ENCODE measurements around the gene TNFRSF13B.

Gene TNFRSF13B

GRCh38 chr17:16913463-16913862, 58.5 kb downstream of the TNFRSF13B start:
- Histone ChIP-seq H2AFZ (ENCODE audit: insufficient read depth, low read length, poor library complexity) (no peak overlapping the region), H3K18ac (ENCODE audit: low read length) (no peak overlapping the region), H4K8ac (ENCODE audit: low read depth, low read length) (no peak overlapping the region), H3K27me3 (ENCODE audit: insufficient read depth, low read length) (no peaks in the 10 kb centered on the region), H3K36me3 (ENCODE audit: control insufficient read depth in 1 of 2, insufficient read depth in 2 of 2, low read length in 2 of 2) (no peaks in the 10 kb centered on the region), H3K79me1 (ENCODE audit: low read length) (peaks cover 7% of the 10 kb centered on the region), H3K4ac (ENCODE audit: low read depth, low read length) (no peak overlapping the region), H2BK12ac (ENCODE audit: low read length) (no peak overlapping the region), H4K91ac (ENCODE audit: low read depth, low read length) (peak overlapping the region; percentile 33), H2BK5ac (ENCODE audit: low read depth, low read length, poor library complexity) (no peak overlapping the region), H2AK5ac (ENCODE audit: low read length) (no peak overlapping the region), H2BK120ac (ENCODE audit: insufficient read depth, low read length, poor library complexity) (peak overlapping the region; percentile 46), H3K4me2 (ENCODE audit: low read length) (no peak overlapping the region), H4K12ac (ENCODE audit: low read depth, low read length) (no peak overlapping the region), H3K79me2 (ENCODE audit: control insufficient read depth, insufficient read depth, low read length, poor library complexity) (no peaks in the 10 kb centered on the region), H3K4me3 (ENCODE audit: low read depth, low read length) (no peak overlapping the region), H3K27ac (ENCODE audit: low read depth, low read length) (no peak overlapping the region), H3K4me1 (ENCODE audit: control insufficient read depth in 1 of 2, insufficient read depth in 2 of 2, low read length in 2 of 2) (peaks cover 2 to 10% of the 10 kb centered on the region in 2 experiments), H3K9ac (ENCODE audit: low read length) (no peak overlapping the region), H3K9me3 (ENCODE audit: insufficient read depth, low read depth, low read length) (no peaks in the 10 kb centered on the region), H3K23ac (ENCODE audit: low read length) (no peak overlapping the region), H3K14ac (ENCODE audit: low read length) (no peak overlapping the region)
- no peak for DNase-seq
- WGBS (ENCODE audit: extremely low coverage, insufficient coverage, insufficient read length) = no CpG with 5 or more reads among the region's 2 CpGs

GRCh38 chr17:16912021-16912962, 59.6 kb downstream of the TNFRSF13B start:
- H3K18ac ChIP-seq (ENCODE audit: low read length) = no peak overlapping the region
- no peaks in the 10 kb centered on the region for H3K9me3 ChIP-seq (ENCODE audit: insufficient read depth, low read depth, low read length)
- no peak overlapping the region for H3K4ac ChIP-seq (ENCODE audit: low read depth, low read length)
- H3K79me1 ChIP-seq (ENCODE audit: low read length) = peaks cover 7% of the 10 kb centered on the region
- H3K79me2 ChIP-seq (ENCODE audit: control insufficient read depth, insufficient read depth, low read length, poor library complexity) = no peaks in the 10 kb centered on the region
- peak overlapping the region; percentile 58 for H2BK5ac ChIP-seq (ENCODE audit: low read depth, low read length, poor library complexity)
- H3K4me2 ChIP-seq (ENCODE audit: low read length) = no peak overlapping the region
- H3K9ac ChIP-seq (ENCODE audit: low read length) = no peak overlapping the region
- H2AFZ ChIP-seq (ENCODE audit: insufficient read depth, low read length, poor library complexity) = peak overlapping the region; percentile 31
- H3K27me3 ChIP-seq (ENCODE audit: insufficient read depth, low read length) = no peaks in the 10 kb centered on the region
- H4K8ac ChIP-seq (ENCODE audit: low read depth, low read length) = no peak overlapping the region
- H2BK120ac ChIP-seq (ENCODE audit: insufficient read depth, low read length, poor library complexity) = peak overlapping the region; percentile 82
- H2BK12ac ChIP-seq (ENCODE audit: low read length) = peak overlapping the region; percentile 42
- H3K14ac ChIP-seq (ENCODE audit: low read length) = peak overlapping the region; percentile 49
- H3K36me3 ChIP-seq (ENCODE audit: control insufficient read depth in 1 of 2, insufficient read depth in 2 of 2, low read length in 2 of 2) = no peaks in the 10 kb centered on the region
- peak overlapping the region; percentile 7 for H2AK5ac ChIP-seq (ENCODE audit: low read length)
- no peak overlapping the region for H3K23ac ChIP-seq (ENCODE audit: low read length)
- peak overlapping the region; percentile 82 for H4K91ac ChIP-seq (ENCODE audit: low read depth, low read length)
- H3K27ac ChIP-seq (ENCODE audit: low read depth, low read length) = peak overlapping the region; percentile 24
- no peak overlapping the region for H3K4me3 ChIP-seq (ENCODE audit: low read depth, low read length)
- peaks cover 2 to 10% of the 10 kb centered on the region in 2 experiments for H3K4me1 ChIP-seq (ENCODE audit: control insufficient read depth in 1 of 2, insufficient read depth in 2 of 2, low read length in 2 of 2)
- DNase-seq = no peak
- WGBS (ENCODE audit: extremely low coverage, insufficient coverage, insufficient read length) = no CpG with 5 or more reads among the region's 17 CpGs
- H4K12ac ChIP-seq (ENCODE audit: low read depth, low read length) = no peak overlapping the region

- no peak overlapping the region for H3K23ac ChIP-seq (ENCODE audit: low read length)
- no peaks in the 10 kb centered on the region for H3K79me2 ChIP-seq (ENCODE audit: control insufficient read depth, insufficient read depth, low read length, poor library complexity)
- H2BK120ac ChIP-seq (ENCODE audit: insufficient read depth, low read length, poor library complexity) = peak overlapping the region; percentile 26
- H3K27me3 ChIP-seq (ENCODE audit: insufficient read depth, low read length) = no peaks in the 10 kb centered on the region
- peak overlapping the region; percentile 32 for H2BK5ac ChIP-seq (ENCODE audit: low read depth, low read length, poor library complexity)
- no peak overlapping the region for H3K9ac ChIP-seq (ENCODE audit: low read length)
- peaks cover 7% of the 10 kb centered on the region for H3K79me1 ChIP-seq (ENCODE audit: low read length)
- DNase-seq = no peak
- H3K27ac ChIP-seq (ENCODE audit: low read depth, low read length) = peak overlapping the region; percentile 78
- no peaks in the 10 kb centered on the region for H3K9me3 ChIP-seq (ENCODE audit: insufficient read depth, low read depth, low read length)
- peak overlapping the region; percentile 3 for H4K8ac ChIP-seq (ENCODE audit: low read depth, low read length)
- H3K4me2 ChIP-seq (ENCODE audit: low read length) = no peak overlapping the region
- H4K12ac ChIP-seq (ENCODE audit: low read depth, low read length) = no peak overlapping the region
- no peaks in the 10 kb centered on the region for H3K36me3 ChIP-seq (ENCODE audit: control insufficient read depth in 1 of 2, insufficient read depth in 2 of 2, low read length in 2 of 2)
- no peak overlapping the region for H2AK5ac ChIP-seq (ENCODE audit: low read length)
- no CpG with 5 or more reads among the region's 17 CpGs for WGBS (ENCODE audit: extremely low coverage, insufficient coverage, insufficient read length)
- H3K4ac ChIP-seq (ENCODE audit: low read depth, low read length) = no peak overlapping the region
- peak overlapping the region; percentile 19 for H2BK12ac ChIP-seq (ENCODE audit: low read length)
- peak overlapping the region; percentile 36 for H3K14ac ChIP-seq (ENCODE audit: low read length)
- peak overlapping the region; percentile 25 for H3K18ac ChIP-seq (ENCODE audit: low read length)
- H2AFZ ChIP-seq (ENCODE audit: insufficient read depth, low read length, poor library complexity) = no peak overlapping the region
- H4K91ac ChIP-seq (ENCODE audit: low read depth, low read length) = peak overlapping the region; percentile 78
- no peak overlapping the region for H3K4me3 ChIP-seq (ENCODE audit: low read depth, low read length)
- peaks cover 2 to 10% of the 10 kb centered on the region in 2 experiments for H3K4me1 ChIP-seq (ENCODE audit: control insufficient read depth in 1 of 2, insufficient read depth in 2 of 2, low read length in 2 of 2)
These were observed 60.6 kb downstream of the TNFRSF13B start for GRCh38 chr17:16911141-16911937.

- DNase-seq = no peak
- Histone ChIP-seq H3K79me2 (ENCODE audit: control insufficient read depth, insufficient read depth, low read length, poor library complexity) (no peaks in the 10 kb centered on the region), H3K23ac (ENCODE audit: low read length) (no peak overlapping the region), H3K27me3 (ENCODE audit: insufficient read depth, low read length) (no peaks in the 10 kb centered on the region), H2BK12ac (ENCODE audit: low read length) (no peak overlapping the region), H2BK5ac (ENCODE audit: low read depth, low read length, poor library complexity) (no peak overlapping the region), H3K79me1 (ENCODE audit: low read length) (peaks cover 7% of the 10 kb centered on the region), H3K18ac (ENCODE audit: low read length) (no peak overlapping the region), H4K91ac (ENCODE audit: low read depth, low read length) (no peak overlapping the region), H3K9ac (ENCODE audit: low read length) (no peak overlapping the region), H2BK120ac (ENCODE audit: insufficient read depth, low read length, poor library complexity) (no peak overlapping the region), H3K27ac (ENCODE audit: low read depth, low read length) (no peak overlapping the region), H2AK5ac (ENCODE audit: low read length) (no peak overlapping the region), H3K4me1 (ENCODE audit: control insufficient read depth in 1 of 2, insufficient read depth in 2 of 2, low read length in 2 of 2) (peaks cover 2 to 10% of the 10 kb centered on the region in 2 experiments), H4K12ac (ENCODE audit: low read depth, low read length) (no peak overlapping the region), H3K36me3 (ENCODE audit: control insufficient read depth in 1 of 2, insufficient read depth in 2 of 2, low read length in 2 of 2) (no peaks in the 10 kb centered on the region), H3K14ac (ENCODE audit: low read length) (no peak overlapping the region), H3K9me3 (ENCODE audit: insufficient read depth, low read depth, low read length) (no peaks in the 10 kb centered on the region), H3K4ac (ENCODE audit: low read depth, low read length) (no peak overlapping the region), H2AFZ (ENCODE audit: insufficient read depth, low read length, poor library complexity) (no peak overlapping the region), H3K4me3 (ENCODE audit: low read depth, low read length) (no peak overlapping the region), H4K8ac (ENCODE audit: low read depth, low read length) (no peak overlapping the region), H3K4me2 (ENCODE audit: low read length) (no peak overlapping the region)
- no CpG with 5 or more reads among the region's 8 CpGs for WGBS (ENCODE audit: extremely low coverage, insufficient coverage, insufficient read length)
These were observed 61.6 kb downstream of the TNFRSF13B start for GRCh38 chr17:16910341-16910740.

All from trophoblast cell (in vitro differentiated cells and primary cell).